ENCODE results near the gene KCNJ10.
"Not testable (repeated sequence)": the region's sequence is repeated elsewhere in the genome, so short reads cannot be mapped to it uniquely, and the experiment has no call there.

The KCNJ10 gene

DNA sequence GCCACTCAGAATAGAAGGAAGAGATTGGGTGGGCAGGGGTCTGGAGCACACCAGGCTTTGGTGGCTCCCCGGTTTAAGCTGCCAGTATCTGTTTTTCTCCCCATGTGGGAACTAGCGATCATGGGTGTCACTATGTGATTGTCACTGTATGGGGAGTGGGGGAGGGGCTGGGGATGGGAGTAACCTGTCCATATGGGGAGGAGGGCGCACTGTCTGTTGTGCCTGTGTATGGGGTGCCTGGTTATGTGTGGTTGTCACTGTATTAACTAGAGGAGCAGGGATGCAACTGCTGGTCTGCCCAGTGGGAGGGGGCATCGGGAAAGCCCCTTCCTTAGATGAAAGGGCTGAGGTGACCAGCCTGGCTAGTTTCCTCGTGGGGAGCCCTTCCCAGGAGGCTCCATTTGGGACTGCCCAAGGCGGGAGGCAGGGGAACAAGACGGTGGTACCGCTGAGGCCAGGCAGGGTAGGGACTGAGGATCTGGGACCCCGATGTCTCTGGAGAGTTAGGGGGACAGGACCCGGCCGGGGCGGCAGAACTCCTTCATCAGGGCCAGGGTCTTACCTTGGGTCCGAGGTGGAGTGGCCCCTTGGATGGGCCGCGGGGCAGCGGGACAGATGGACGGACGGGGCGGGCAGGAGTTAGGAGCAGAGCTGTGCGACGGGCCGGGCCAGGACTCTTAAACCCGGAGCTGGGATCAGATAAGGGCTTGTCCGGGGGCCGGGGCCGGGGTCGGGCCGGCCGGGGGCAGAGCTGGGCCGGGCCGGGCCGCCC lies at the start of gene KCNJ10:
TSS of gene KCNJ10 (minus strand) at position 701 of the 772 bp plus-strand sequence. CDS start 27,628 bp downstream, outside the sequence.
- DNase-seq, result no peak

GRCh38 chr1:160118928-160119327 lies 49.0 kb upstream of the KCNJ10 start:
- DNase-seq, result no peak

DNA sequence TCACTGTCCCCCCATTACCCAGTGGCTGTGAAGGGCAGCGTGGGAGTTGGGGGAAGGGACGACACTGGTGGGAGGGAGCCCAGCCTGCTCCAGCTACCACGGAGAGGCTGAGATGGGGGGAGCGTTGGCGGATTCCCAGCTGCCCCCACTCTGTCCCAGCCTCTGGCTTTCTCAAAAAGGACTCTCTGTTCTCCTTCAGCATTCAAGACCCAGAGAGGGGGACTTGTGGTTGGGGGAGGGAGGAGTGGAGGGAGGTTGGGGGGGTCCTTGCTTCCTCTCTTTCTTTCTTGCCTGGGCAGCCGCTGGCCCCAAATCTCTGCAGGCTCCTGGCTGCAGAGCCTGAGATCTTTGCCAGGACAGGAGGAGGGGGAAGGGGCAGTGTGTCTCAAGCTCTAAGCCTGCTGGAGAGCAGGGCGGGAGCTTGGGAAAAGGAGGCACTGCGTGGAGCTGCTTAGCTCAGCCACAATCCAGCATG lies 47.8 kb upstream of the KCNJ10 start:
- DNase-seq, result no peak

DNA sequence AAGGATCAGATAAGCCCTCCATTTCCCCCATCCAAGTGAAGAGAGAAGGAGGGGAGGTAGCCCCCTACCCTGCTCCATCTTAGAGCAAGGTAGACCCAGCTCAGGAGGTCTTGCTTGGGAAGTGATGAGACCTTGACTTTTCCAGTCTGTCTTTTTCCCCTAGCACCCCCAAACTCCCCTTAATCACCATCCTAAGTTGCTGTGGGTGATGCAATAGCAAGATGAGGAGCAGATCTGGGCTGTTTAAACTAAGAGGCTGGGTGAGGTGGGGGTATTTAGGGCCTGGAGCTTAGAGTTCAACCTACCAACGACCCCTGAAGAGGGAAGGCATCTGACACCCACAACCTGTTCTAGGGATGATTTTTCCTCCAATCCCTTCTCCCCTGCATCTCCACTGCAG lies 47.3 kb upstream of the KCNJ10 start:
- DNase-seq, result no peak

DNA sequence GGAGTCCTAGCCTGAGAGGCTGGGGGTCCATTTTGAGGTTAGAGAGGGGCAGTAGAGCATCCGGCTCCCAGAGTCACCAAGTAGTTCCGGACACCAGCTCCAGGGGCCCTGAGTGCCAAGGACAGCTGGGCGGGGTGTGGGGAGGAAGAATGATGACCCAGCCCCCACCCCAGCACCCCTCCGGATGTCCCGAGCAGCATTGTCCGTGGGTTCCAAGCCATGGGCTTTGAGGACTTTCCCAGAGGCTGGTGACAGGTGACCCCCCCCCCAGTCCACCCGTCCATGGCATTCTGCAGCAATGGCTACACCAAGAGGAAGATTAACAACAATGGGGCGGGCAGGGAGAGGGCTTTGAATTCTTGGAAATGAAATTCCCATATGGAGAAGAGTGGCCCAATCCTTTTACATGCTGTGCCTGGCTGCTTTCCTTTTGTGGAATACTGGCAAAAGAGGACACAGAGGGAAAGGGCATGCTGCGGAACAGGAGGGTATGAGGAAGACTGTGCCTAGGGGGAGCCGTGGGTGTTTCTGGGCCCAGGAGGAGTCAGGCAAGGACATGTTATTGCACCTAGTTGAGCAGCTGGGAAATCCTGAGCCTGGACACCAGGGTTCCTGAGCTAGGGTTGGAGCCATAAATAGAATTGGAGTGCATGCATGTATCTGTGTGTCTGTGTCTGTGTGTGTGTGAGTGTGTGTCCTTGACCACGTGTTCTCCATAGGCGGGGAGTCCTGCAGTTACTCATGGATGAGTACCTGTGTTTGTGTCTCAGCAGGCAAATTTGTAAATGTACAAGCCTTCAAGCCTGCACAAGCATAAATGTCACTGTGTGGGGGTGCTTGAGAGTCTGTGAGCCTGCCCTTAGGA lies 46.6 kb upstream of the KCNJ10 start:
- DNase-seq, result no peak

DNA sequence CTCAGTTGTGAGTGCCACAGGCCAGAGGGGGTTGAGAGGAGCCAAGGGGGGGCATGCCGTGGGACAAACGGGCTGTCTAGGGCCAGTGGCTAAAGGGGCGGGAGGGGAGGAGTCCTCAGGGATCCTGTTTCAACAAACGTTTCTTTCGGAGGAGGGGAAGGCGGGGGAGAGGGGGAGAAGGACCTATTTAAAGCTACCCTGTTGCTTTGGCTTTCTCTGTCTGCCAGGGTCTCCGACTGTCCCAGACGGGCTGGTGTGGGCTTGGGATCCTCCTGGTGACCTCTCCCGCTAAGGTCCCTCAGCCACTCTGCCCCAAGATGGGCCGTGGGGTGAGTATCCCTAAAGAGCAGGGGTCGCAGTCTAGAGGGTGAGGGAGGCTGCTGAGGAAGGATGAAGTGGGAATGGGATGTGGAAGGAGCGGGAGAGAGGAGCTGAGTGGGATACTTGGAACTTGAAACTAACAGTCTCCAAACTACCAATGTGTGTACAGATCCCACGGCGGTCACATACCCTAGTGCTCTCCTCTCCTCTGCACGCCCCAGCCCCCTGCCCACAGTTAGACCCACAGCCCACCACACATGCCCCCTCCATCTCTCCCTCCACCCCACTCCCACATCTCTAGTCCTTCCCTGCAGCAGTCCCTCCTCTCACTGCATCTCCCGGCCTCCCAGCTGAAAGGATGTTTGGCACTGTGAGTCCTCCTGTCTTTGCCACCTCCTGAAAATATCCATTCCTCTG lies 45.8 kb upstream of the KCNJ10 start, which contains the start of gene ATP1A2:
TSS of gene ATP1A2 (plus strand) at position 215 of the 738 bp plus-strand sequence. CDS start at position 318, 103 bp downstream.
- DNase-seq, result no peak

DNA sequence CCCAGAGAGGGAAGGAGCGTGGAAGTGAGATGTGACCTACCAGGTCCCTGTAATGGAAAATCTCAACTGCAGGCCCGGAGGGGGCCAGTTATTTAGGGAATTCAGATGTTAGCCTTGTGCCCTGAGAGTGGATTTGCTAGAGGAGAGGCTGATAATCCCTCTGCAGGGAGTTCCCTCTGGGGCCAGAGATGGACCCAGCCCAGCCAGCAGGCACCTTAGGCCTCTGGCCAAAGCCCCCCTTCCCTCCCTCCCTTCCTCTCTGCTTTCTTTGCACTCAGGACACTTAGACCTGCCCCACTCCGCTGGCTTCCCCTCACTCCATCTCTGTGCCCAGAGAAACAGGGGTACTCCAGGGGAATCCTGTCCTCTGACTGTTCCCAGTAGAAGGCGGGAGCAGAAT lies 44.1 kb upstream of the KCNJ10 start:
- DNase-seq, result no peak

DNA sequence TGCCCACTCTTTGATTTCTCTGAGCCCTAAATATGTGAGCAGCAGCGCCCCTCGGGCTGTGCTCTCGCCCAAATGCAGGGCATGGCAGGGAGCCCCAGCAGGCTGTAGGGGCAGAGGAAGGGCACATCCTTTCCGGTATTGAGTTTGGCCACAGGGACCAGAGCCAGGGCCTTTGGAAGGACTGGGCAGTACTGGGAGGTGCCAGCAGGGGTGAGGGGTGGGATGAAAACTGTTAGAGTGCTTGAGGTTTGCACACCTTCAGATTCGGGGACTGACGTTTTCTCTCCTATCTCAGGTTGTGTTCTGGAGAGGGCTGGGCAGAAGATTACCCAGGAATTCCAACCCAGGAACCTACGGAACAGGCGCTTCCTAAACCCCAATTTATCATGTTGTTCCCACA lies 43.4 kb upstream of the KCNJ10 start:
- DNase-seq, result no peak

DNA sequence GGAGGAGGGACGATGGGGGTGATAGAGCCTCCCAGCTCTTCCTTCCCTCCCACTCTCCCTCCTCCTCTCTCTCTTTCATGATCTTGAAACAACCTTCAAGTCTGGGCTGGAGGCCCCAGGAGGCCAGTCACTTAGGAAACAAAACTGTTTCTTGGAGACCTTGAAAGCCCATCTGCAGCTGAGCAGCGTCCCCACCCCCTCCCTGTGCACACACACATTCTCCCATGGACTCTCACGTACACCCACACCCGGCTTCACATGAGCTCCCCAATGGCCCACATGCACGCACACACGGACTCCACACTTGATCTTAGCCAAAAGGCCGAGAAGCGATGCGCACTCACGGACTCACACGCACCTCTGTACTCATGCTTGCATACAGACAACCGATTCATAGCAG lies 42.4 kb upstream of the KCNJ10 start:
- no peak for DNase-seq

DNA sequence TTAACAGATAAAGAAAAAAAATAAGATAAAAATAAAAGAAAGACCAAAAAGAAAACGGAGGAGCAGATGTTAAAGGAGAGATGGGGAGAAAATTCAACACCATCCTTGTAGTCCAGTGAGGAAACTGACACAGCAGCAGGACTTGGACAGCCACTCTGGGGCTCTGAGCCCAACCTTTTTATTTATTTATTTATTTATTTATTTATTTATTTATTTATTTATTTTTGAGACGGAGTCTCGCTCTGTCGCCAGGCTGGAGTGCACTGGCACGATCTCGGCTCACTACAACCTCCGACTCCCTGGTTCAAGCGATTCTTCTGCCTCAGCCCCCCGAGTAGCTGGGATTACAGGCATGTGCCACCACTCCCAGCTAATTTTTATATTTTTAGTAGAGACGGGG lies 41.5 kb upstream of the KCNJ10 start:
- DNase-seq, result not testable (repeated sequence)

- DNase-seq, result no peak
Measured at GRCh38 chr1:160109686-160110085, 39.7 kb upstream of the KCNJ10 start.

- peak; percentile 43 to 54 for DNase-seq
Measured at GRCh38 chr1:160108888-160109662, 39.1 kb upstream of the KCNJ10 start.

- DNase-seq, result no peak
Measured at GRCh38 chr1:160107512-160107911, 37.6 kb upstream of the KCNJ10 start.

DNA sequence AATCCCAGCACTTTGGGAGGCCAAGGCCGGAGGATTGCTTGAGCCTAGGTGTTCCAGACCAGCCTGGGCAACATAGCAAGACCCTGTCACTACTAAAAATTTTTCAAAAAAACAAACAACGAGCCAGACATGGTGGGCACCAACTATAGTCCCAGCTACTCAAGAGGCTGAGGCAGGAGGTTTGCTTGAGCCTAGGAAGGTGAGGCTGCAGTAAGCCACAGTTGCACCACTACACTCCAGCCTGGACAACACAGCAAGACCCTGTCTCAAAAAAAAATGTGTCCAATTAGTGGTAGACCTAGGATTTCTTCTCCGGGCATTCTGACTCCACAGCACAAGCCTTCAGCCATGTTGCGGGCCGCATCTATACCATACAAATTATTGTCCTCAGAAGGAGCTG lies 35.2 kb upstream of the KCNJ10 start:
- no peak for DNase-seq

DNA sequence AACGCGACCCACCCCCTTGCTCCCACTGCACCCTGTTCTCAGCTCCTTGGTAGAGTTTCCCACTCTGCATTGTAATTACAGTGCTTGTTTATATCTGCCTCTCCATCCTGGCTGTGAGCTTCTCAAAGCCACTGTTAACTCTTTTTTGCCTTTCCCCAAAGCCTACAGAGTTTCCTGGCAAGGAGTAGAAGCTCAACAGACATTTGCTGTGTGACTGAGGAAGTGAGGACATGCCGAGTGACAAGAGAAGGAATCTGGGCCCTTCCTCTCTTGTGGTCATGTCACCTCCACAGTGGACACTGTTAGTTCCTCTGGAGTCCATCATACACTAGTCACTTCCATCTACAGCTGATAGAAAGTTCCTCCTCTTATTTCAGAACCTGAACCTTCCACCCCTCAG lies 34.5 kb upstream of the KCNJ10 start:
- peak in 1 of 2 experiments; percentile 24 for DNase-seq

DNA sequence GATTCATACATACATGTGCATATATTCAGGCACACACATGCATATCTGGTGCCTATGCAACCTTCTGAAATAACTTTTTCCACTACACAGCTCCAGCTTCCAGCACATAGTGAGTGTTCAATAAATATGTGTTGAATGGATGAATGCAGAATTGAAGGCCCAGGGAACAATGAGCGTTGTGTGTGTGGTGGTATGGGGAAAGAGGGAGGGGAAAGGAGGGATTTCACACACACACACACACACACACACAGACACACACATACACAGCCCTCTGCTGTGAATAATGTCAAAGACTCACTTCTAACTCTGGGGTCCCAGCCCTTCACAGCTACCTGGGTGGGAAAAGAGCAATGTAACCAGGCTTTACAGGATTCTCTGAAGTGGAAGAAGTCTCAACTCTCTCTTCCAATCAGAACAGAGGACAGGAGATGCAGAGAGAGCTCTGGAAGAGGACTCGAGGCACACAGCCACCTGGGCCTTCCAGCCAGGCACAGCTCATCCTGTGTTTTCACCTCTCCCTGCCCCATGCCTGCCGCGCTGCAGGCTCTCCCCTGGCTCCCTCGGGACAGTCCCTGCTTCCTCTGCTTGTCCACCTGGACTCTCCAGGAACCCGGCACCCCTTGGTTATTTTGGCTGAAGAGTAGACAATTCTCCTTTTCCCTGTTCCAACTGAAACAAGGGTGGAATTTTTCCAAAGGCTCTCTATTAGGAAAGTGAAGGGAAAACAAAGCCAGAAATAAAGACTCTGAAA lies 33.9 kb upstream of the KCNJ10 start:
- DNase-seq, result no peak

GRCh38 chr1:160101717-160102522 lies 32.0 kb upstream of the KCNJ10 start:
- DNase-seq, result no peak

DNA sequence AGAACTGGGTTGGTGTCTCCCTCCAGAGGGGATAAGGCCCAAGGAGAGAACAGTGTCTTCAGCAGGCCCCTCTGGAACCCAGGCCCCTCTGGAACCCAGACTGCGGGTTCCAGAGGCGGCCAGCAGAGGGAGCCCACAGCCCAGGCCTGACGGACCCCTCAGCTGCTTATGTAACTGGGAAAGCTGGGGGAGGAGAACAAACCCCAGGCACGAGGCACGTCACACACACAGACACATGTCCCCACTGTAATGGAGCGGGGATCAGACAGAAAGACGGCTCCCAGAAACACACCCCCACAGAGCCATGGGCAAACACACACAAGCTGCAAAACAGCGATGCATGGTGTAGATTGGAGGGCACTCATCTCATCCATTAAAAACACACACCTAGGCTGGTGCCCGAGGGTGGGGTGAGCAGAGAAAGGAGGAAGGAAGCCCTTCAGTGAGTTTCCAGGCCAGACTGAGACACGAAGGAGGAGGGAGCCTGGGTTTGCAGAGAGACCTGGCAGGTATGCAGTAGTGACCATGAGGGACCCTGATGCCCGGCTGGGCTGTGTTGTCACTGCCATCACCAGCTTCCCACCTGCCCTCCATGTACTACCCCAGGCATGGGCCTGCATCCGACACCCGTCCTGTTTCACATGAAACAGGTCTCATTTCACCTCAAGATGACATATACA lies 31.2 kb upstream of the KCNJ10 start:
- DNase-seq, result peak; percentile 88 to 94

DNA sequence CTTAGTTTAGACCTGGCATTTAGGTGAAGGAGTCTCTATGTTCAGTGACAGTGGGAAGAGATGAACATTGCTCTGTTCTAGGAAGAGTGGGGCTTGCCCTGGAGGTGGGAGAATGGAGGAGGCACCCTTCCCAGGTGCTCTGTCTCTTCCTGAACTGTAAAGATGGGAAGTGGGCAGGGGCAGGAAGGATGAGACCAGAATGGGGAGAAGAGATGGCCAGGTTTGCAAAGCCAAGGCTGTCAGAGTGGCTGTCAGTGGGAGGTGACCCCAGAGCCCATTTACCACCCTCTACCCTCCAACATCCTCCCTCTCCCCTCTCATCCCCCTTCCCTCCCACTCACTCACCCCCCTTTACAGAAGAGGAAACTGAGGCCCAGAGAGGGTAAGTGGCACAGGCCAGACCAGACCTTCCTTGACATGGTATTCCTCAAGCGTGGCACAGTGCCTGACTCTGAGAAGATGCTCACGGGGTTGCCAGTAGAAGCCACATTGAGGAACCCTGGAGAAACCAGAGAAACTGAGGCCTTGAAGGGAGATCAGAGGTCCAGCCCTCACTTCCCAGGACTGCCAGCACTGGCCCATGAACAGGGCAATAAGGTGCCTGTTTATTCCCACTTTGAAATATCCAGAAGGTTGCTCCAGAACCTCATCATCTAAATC lies 29.9 kb upstream of the KCNJ10 start:
- no peak for DNase-seq

All from Kasumi-1 (cell line).